HK-2 (cell line): Measurements from ENCODE around the gene SETD1A.

ENCODE experiments used
- DNase-seq: peaks from one replicate; pipeline ENCODE4 v3.0.0-alpha.2; 2018; ENCODE audit not compliant: unreplicated experiment

Gene SETD1A

DNA sequence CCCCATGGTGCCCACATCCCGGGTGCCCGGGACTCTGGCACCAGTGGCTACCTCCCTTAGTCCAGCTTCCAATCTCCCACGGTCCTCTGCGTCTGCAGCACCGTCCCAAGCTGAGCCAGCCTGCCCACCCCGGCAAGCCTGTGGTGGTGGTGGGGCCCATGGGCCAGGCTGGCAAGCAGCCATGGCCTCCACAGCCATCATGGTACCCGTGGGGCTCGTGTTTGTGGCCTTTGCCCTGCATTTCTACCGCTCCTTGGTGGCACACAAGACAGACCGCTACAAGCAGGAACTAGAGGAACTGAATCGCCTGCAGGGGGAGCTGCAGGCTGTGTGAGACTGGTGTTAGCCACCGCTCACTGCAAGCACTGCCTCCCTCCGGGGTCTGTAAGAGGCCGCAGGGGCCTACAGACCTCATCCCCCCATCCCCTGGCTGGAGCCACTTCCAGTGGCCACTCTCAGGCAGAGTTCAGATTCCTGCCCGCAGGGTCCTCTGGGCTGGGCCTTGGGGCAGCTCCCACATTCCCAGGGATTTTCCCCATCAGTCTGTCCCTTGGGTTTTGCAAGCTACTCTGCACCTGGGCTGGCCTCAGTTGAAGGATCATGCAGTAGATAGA, 3.9 kb upstream of the SETD1A start:
- peak; percentile 16 for DNase-seq

- no peak for DNase-seq
Observed at GRCh38 chr16:30954993-30955392, 2.6 kb upstream of the SETD1A start.

DNA sequence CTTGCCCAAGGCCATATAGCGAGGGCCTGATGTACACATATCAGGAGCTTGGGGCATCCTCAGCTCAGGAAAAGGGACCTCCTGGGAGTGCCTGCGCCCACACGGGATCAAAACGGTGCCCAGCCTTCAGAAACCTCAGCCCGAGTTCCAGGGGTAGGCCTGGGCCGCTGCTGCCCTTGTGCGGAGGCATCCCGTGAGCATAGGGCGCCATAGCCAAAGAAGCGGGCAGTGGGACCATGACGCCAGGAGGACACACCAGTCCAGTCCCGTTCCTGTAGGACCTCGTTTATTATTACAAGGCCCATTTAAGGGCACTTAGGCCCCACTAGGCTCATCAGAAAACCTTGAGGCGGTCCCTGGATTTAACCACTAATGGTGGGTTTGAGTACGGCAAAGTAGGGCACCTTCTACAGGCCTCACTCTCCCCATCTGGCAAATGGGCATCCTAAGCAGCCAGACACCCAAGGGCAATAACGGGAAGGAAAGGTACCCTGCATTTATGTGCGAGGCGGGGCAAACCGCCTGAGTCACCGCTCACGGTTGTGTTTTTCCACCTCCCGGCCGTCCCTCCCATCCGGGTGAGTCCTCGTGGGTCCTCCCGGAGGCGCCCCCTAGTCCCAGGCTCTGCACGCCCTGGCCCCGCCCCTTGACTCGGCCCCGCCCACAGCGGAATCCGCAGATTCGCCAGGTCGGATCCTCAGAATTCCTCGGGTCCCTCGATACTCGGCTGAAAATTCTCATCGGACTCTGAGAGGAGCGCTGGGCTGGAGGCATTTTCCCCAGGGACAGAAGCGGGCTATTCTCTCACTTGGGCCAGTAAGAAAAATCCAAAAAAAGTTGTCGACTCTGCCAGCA, 726 bp upstream of the SETD1A start:
- peak; percentile 84 for DNase-seq

DNA sequence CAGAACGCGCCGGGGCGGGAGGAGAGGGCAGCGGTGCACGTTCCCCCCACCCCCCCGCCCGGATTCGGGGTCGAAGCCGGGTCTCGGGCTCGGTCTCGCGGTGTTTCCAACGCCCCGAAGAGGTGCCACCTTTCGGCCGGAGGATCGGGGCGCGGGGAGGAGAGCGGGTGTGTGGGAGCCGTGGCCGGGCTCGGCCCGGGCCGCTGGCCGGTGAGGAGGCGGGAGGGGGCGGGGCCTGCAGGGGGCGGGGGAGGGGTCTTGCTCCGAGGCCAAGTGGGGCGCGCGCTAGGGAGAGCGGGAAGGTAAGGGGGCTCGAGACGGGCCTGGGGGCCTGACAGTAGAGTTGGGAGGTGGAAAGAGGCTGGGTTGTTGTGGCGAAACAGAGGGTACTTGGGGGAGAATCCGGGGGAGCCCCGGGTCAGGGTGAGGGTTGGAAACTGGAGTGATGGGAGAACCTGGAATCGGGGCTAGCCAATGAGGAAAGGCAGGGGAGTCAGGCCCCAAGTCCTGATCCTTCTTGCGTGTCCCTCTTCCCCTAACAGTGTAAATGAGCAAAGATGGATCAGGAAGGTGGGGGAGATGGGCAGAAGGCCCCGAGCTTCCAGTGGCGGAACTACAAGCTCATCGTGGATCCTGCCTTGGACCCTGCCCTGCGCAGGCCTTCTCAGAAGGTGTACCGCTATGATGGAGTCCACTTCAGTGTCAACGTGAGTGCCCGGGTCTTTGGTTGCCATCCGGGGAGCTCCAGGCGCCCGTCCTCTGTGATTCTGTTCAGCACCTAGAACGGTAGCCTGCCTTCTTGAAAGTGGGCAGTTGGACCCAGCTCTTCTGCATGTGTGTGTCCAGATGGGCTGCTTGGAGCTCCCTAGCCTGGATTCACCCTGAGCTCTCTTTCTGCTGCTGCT, 873 bp downstream of the SETD1A start:
- peak; percentile 44 for DNase-seq

DNA sequence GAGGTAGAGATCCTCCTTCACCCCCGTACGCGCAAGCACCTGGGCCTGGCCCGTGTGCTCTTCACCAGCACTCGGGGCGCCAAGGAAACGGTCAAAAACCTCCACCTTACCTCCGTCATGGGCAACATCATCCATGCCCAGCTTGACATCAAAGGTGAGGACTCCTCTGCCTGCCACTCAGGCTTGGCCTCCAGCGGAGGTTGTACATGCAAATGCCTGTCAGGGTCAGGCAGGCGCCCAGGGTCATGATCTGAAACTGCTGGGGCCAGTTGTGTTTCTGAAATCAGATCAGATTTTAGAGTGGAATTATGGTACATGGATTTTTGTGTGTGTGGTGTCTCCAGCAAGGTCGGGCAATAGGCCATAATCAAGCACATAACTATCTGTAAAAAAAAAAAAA, 3.8 kb downstream of the SETD1A start:
- DNase-seq = no peak

- DNase-seq = no peak
Observed at GRCh38 chr16:30963925-30964511, 6.5 kb downstream of the SETD1A start.

GRCh38 chr16:30964574-30965226, 7.1 kb downstream of the SETD1A start:
- no peak for DNase-seq

- DNase-seq = no peak
Observed at GRCh38 chr16:30965436-30965835, 7.9 kb downstream of the SETD1A start.

GRCh38 chr16:30966033-30966619, 8.6 kb downstream of the SETD1A start:
- DNase-seq = no peak

DNA sequence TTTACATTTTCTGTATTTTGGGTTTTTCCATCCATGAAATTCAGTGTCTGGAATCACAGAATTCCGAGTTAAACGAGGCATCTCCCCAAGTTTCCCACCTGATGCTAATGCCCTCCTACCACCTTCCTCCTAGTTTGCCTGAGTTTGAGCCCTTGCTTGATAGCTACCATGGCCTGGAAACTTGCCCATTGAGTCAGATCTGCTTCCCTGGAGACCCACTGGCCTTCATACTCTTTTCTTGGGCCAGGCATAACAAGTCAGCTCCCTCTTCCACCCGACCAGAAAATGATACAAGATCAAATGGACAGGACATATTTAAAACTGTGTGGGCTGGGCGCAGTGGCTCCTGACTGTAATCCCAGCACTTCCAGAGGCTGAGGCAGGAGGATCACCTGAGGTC, 10.2 kb downstream of the SETD1A start:
- DNase-seq = no peak

DNA sequence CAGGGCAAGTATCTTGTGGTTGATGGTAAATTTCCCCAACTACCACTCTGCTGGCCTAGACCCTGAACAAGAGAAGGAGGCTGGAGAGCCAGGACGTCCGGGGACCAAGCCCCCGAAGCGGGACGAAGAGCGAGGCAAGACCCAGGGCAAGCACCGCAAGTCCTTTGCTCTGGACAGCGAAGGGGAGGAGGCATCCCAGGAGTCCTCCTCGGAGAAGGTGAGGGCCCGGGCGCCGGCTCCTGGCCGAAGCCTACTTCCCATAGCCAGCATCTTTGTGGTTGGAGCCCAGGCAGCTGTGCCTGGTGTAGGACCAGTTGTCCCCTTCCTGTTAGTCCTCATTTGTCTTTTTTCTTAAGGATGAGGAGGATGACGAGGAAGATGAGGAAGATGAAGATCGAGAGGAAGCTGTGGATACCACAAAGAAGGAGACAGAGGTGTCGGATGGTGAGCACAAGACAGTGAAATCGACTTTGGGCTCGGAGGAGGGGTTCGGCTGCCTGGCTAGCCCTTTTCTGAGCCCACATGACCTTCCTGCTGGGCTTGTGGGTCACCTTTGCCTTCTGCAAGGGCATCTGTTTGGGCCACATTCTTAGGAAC, 11.8 kb downstream of the SETD1A start:
- no peak for DNase-seq

DNA sequence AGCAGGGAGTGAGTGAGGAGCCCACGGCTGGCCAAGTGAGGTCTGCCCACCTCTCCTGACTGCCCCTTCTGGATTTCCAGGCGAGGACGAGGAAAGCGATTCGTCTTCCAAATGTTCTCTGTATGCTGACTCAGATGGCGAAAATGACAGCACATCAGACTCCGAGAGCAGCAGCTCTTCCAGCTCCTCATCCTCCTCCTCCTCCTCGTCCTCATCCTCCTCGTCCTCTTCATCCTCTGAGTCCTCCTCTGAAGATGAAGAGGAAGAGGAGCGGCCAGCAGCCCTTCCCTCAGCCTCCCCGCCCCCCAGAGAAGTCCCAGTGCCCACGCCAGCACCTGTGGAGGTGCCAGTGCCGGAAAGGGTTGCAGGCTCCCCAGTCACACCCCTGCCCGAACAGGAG, 13.7 kb downstream of the SETD1A start:
- DNase-seq = no peak

GRCh38 chr16:30972872-30973271, 15.3 kb downstream of the SETD1A start:
- DNase-seq = no peak

DNA sequence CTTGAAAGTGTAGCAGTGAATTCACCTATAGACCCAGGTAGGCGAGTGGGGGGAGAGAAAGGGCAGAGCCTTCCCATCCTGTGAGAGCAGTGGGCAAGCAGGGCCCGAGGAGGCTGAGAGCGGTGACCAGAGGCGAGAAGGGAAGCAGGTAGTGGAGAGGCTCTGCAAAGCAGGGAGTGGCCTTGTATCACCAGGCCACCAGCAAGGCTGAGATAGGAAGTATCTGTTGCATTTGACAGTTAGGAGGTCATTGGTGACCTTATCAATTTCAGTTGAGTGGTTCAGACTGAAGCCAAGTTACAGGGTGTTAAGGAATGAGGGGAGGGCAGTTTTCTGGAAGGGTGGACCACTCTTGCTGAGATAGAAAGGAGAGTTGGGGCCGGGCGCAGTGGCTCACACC, 16.8 kb downstream of the SETD1A start:
- no peak for DNase-seq

DNA sequence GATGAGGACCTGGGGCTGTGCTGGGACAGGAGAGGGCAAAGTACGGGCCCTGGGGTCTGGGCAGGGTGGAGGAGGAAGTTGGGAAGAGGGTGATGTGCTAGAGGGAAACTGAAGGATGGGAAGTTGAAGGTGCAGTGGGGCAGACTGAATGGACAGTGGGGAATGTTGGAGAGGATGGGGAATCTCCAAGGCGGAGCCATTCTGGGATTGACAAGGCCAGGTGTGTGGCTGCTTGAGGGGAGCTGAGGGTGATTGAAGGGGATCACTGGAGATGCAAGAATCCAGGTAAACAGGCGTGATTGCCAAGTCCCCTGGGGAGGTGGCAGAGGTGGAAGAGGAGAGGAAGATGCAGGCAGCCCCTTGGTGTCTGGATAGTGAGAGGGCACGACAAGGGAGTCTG, 18.9 kb downstream of the SETD1A start:
- DNase-seq = no peak

DNA sequence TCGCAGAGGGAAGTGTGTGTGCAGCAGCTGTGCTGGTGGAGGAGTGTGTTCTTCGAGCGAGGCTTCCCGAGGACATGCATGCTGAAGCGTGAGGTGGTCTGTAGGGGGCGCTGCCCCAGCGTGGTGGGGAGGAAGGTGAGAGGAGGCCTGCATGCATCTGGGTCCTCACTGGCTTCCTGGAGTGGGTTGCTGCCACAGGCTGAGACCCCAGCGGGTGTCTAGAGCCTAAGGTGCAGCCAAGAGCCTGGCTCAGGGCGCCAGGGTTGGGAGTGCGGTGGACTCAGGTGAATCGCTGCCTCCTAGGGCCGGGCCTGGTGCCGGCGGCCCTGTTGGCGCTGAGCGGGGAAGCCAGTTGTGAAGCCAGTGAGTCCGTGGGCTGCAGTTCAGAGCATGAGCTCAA, 19.9 kb downstream of the SETD1A start:
- DNase-seq = no peak

GRCh38 chr16:30979170-30980022, 21.8 kb downstream of the SETD1A start:
- DNase-seq = no peak

GRCh38 chr16:30980023-30980371, 22.4 kb downstream of the SETD1A start:
- DNase-seq = no peak

- no peak for DNase-seq
Observed at GRCh38 chr16:30980434-30980833, 22.9 kb downstream of the SETD1A start.

DNA sequence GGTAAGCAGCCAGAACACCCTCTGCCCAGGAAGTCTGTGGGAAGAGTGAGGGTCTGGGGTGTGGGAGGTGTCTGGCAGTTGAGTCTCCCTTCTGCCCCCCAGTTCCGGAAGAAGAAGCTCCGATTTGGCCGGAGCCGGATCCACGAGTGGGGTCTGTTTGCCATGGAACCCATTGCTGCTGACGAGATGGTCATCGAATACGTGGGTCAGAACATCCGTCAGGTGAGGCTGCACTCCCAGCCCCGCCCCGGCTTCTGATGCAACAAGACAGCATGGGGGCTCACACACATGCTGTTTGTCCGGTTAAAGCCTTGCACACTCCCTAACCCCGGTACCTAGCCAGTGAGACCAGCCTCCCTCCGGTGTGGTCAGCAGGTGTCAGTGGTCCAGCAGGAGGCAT, 23.4 kb downstream of the SETD1A start:
- no peak for DNase-seq
